Hematopoietic multipotent progenitor cell treated with erythropoietin and hydrocortisone succinate and interleukin-3 and kit ligand, for 15 days (in vitro differentiated cells): ENCODE measurements around the gene METTL1.
"Not testable (repeated sequence)": the region's sequence is repeated elsewhere in the genome, so short reads cannot be mapped to it uniquely, and the experiment has no call there.

Experiments used
- DNase-seq: peaks from one replicate; pipeline ENCODE4 v3.0.0-alpha.2; 2015; ENCODE audit warnings: low spot score

The METTL1 gene

GRCh38 chr12:57722716-57723629, 48.9 kb downstream of the METTL1 start:
- DNase-seq = no peak

- DNase-seq = not testable (repeated sequence)
These were observed 49.9 kb downstream of the METTL1 start for GRCh38 chr12:57721846-57722608.

- no peak for DNase-seq
These were observed 51.0 kb downstream of the METTL1 start for GRCh38 chr12:57720606-57721595.

- no peak for DNase-seq
These were observed 51.9 kb downstream of the METTL1 start for GRCh38 chr12:57719777-57720605.

GRCh38 chr12:57718641-57719528, 53.0 kb downstream of the METTL1 start:
- DNase-seq = no peak
